GM19395 (cell line): ENCODE measurements around the gene OPRL1.

Source experiments
- ATAC-seq: cut with Tn5 transposase; IDR thresholded peaks from one replicate; pipeline ENCODE4 v1.9.1; 2021; ENCODE audit warnings: mild to moderate bottlenecking, moderate library complexity; ENCODE audit not compliant: unreplicated experiment

Gene OPRL1

GRCh38 chr20:64041781-64042053 is 38.2 kb upstream of the OPRL1 start:
- ATAC-seq: no peak

GRCh38 chr20:64042054-64042781 is 37.7 kb upstream of the OPRL1 start:
- ATAC-seq: no peak

GRCh38 chr20:64043768-64044167 is 36.1 kb upstream of the OPRL1 start:
- ATAC-seq: no peak

GRCh38 chr20:64044484-64045247 is 35.2 kb upstream of the OPRL1 start:
- no peak for ATAC-seq

GRCh38 chr20:64045346-64046011 is 34.4 kb upstream of the OPRL1 start:
- ATAC-seq: no peak

GRCh38 chr20:64047046-64047389 is 32.9 kb upstream of the OPRL1 start:
- ATAC-seq: no peak

- ATAC-seq: no peak
These were observed 31.9 kb upstream of the OPRL1 start for GRCh38 chr20:64047968-64048401.

GRCh38 chr20:64048402-64049044 is 31.4 kb upstream of the OPRL1 start:
- no peak for ATAC-seq

GRCh38 chr20:64049060-64049877 is 30.6 kb upstream of the OPRL1 start, which contains the start of gene SOX18:
Gene SOX18 (minus strand): TSS chr20:64049639. CDS start chr20:64049516, 123 bp downstream.
- no peak for ATAC-seq

- ATAC-seq: no peak
These were observed 30.0 kb upstream of the OPRL1 start for GRCh38 chr20:64049878-64050260.

- no peak for ATAC-seq
These were observed 29.4 kb upstream of the OPRL1 start for GRCh38 chr20:64050261-64051032.

GRCh38 chr20:64051033-64051452 is 28.8 kb upstream of the OPRL1 start:
- no peak for ATAC-seq

GRCh38 chr20:64051561-64052325 is 28.1 kb upstream of the OPRL1 start:
- no peak for ATAC-seq

- ATAC-seq: no peak
These were observed 27.6 kb upstream of the OPRL1 start for GRCh38 chr20:64052326-64052722.

GRCh38 chr20:64052987-64053840 is 26.7 kb upstream of the OPRL1 start:
- ATAC-seq: no peak

- no peak for ATAC-seq
These were observed 25.8 kb upstream of the OPRL1 start for GRCh38 chr20:64053841-64054661.

- ATAC-seq: no peak
These were observed 24.4 kb upstream of the OPRL1 start for GRCh38 chr20:64055396-64055892.
